NCI-H146 treated with DMSO at 0.1 percent for 48 hours (cell line): Measurements from ENCODE around the gene RHEX.

Experiments
- DNase-seq: peaks from one replicate; lab custom pipeline; 2025; ENCODE audit not compliant: unreplicated experiment; lab: John Stamatoyannopoulos, UW

The RHEX gene

GRCh38 chr1:206114692-206115640 is 62.0 kb downstream of the RHEX start:
- DNase-seq: no peak

GRCh38 chr1:206115791-206116190 is 62.8 kb downstream of the RHEX start:
- DNase-seq: no peak

GRCh38 chr1:206116191-206116872 is 63.4 kb downstream of the RHEX start:
- DNase-seq: peak; percentile 18

GRCh38 chr1:206116873-206117150 is 63.8 kb downstream of the RHEX start:
- no peak for DNase-seq

GRCh38 chr1:206117151-206117948 is 64.4 kb downstream of the RHEX start, which contains the start of gene AVPR1B:
Gene AVPR1B (minus strand): TSS chr1:206117388. CDS start chr1:206116890, 498 bp downstream.
- DNase-seq: peak; percentile 53

GRCh38 chr1:206120406-206120805 is 67.4 kb downstream of the RHEX start:
- no peak for DNase-seq

- DNase-seq: no peak
Measured at GRCh38 chr1:206121269-206121668, 68.3 kb downstream of the RHEX start.

- DNase-seq: no peak
Measured at GRCh38 chr1:206122686-206123085, 69.7 kb downstream of the RHEX start.

- no peak for DNase-seq
Measured at GRCh38 chr1:206125346-206125745, 72.4 kb downstream of the RHEX start.

- DNase-seq: no peak
Measured at GRCh38 chr1:206127336-206127735, 74.4 kb downstream of the RHEX start.

- DNase-seq: no peak
Measured at GRCh38 chr1:206128196-206128595, 75.2 kb downstream of the RHEX start.

- no peak for DNase-seq
Measured at GRCh38 chr1:206131037-206131436, 78.1 kb downstream of the RHEX start.

- DNase-seq: no peak
Measured at GRCh38 chr1:206133751-206134415, 80.9 kb downstream of the RHEX start.

GRCh38 chr1:206135248-206135647 is 82.3 kb downstream of the RHEX start:
- DNase-seq: no peak

GRCh38 chr1:206136241-206136640 is 83.3 kb downstream of the RHEX start:
- DNase-seq: no peak

- DNase-seq: no peak
Measured at GRCh38 chr1:206142011-206142410, 89.0 kb downstream of the RHEX start.

- DNase-seq: no peak
Measured at GRCh38 chr1:206142770-206143169, 89.8 kb downstream of the RHEX start.

GRCh38 chr1:206143537-206144172 is 90.7 kb downstream of the RHEX start:
- DNase-seq: no peak

- no peak for DNase-seq
Measured at GRCh38 chr1:206144605-206145004, 91.6 kb downstream of the RHEX start.

- no peak for DNase-seq
Measured at GRCh38 chr1:206145771-206146290, 92.9 kb downstream of the RHEX start.
